ENCODE results near the gene DUOX1. TPM values are rescaled to one million over a fixed set of nuclear protein-coding genes. Genes with fewer than 3 reads are reported as not detected.

DUOX1 gene
- total RNA-seq, 4 donors from 2014 or later = 0.33 to 1.7 (median 0.61) TPM

GRCh38 chr15:45179221-45179985 lies 49.6 kb downstream of the DUOX1 start:
- intact Hi-C loops (cut with DNase I) = no loop called here
- DNase-seq (ENCODE audit: extremely low spot score) = no peak
- peaks cover 5 to 22% (median 11%) of the 10 kb centered on the region in 4 donors for H3K36me3 ChIP-seq
- no peak overlapping the region for H3K27ac ChIP-seq (replicated peaks in 1 of 4)
- H3K9me3 ChIP-seq = no peaks in the 10 kb centered on the region
- peaks cover 0 to 7% (median 3%) of the 10 kb centered on the region in 4 donors for H3K4me1 ChIP-seq
- 94% methylated on average over 12 of the region's 13 CpGs for WGBS
- no peaks in the 10 kb centered on the region for H3K27me3 ChIP-seq
- H3K4me3 ChIP-seq = no peak overlapping the region
- TF ChIP-seq, protein P1, sequence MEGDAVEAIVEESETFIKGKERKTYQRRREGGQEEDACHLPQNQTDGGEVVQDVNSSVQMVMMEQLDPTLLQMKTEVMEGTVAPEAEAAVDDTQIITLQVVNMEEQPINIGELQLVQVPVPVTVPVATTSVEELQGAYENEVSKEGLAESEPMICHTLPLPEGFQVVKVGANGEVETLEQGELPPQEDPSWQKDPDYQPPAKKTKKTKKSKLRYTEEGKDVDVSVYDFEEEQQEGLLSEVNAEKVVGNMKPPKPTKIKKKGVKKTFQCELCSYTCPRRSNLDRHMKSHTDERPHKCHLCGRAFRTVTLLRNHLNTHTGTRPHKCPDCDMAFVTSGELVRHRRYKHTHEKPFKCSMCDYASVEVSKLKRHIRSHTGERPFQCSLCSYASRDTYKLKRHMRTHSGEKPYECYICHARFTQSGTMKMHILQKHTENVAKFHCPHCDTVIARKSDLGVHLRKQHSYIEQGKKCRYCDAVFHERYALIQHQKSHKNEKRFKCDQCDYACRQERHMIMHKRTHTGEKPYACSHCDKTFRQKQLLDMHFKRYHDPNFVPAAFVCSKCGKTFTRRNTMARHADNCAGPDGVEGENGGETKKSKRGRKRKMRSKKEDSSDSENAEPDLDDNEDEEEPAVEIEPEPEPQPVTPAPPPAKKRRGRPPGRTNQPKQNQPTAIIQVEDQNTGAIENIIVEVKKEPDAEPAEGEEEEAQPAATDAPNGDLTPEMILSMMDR (IDR thresholded peaks at IDR 0.05) = peak; percentile 13 to 51 (median 18)
- TF ChIP-seq POLR2AphosphoS5 (IDR thresholded peaks at IDR 0.05) = no peak

GRCh38 chr15:45180201-45180600 lies 50.4 kb downstream of the DUOX1 start:
- Histone ChIP-seq H3K9me3 (no peaks in the 10 kb centered on the region), H3K4me1 (peaks cover 0 to 11% (median 4%) of the 10 kb centered on the region in 4 donors), H3K4me3 (no peak overlapping the region), H3K27me3 (no peaks in the 10 kb centered on the region), H3K27ac (replicated peaks in 1 of 4) (no peak overlapping the region), H3K36me3 (peaks cover 2 to 16% (median 3%) of the 10 kb centered on the region in 4 donors)
- intact Hi-C loops (cut with DNase I) = no loop called here
- WGBS = 90% methylated on average over 7 of the region's 7 CpGs
- TF ChIP-seq POLR2A (IDR thresholded peaks at IDR 0.05; ENCODE audit: low read depth) (no peak), EP300 (IDR thresholded peaks at IDR 0.05) (no peak), POLR2AphosphoS5 (IDR thresholded peaks at IDR 0.05) (no peak)
- TF ChIP-seq, protein P1 (IDR thresholded peaks at IDR 0.05) = no peak
- DNase-seq (ENCODE audit: extremely low spot score) = no peak

DNA sequence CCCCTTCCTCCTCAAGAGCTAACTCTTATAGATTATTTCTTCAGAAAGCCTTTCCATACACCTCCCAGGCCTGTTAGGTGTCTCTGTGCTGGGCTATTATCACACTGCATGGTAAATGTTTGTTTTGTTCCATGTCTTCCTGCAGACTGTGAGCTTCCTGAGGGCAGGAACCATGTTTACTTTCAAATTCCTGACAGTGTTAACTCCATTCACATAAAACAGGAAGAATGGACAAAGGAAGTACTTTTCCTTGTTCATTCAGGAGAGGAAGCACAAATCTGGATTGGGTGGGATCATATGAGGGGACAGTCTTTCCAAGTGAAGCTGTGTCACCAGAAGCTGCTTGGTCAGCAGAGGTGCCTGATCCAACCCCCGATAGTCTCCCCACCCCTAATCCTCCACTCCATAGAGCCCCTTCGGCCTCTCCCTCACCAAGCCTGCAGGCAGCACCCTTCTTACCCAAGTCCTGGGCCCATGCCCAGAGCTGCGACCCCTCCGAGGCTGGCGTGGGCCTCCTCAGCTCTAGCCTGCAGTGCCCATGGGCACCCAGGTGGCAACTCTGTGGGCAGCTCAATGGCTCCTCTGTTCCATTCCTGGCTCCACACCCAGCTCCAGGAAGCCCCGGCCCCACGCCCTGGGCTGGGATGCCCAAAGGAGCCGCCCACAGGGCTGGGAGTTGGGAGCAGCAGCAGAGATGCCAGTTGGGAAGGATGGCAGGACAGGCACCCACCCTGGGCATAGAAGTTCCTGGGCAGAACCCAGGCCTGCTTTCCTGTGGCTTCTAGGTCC lies 51.0 kb downstream of the DUOX1 start:
- TF ChIP-seq EP300 (IDR thresholded peaks at IDR 0.05) = no peak
- TF ChIP-seq, protein P1 (IDR thresholded peaks at IDR 0.05) = no peak
- TF ChIP-seq POLR2AphosphoS5 (IDR thresholded peaks at IDR 0.05) = no peak
- no peak for TF ChIP-seq POLR2A (IDR thresholded peaks at IDR 0.05; ENCODE audit: low read depth)
- Histone ChIP-seq H3K4me1 (peaks cover 0 to 18% (median 6%) of the 10 kb centered on the region in 4 donors), H3K4me3 (no peak overlapping the region), H3K9me3 (no peaks in the 10 kb centered on the region), H3K36me3 (peaks cover 0 to 10% (median 0%) of the 10 kb centered on the region in 4 donors), H3K27me3 (no peaks in the 10 kb centered on the region), H3K27ac (replicated peaks in 1 of 4) (no peak overlapping the region)
- 96% methylated on average over 3 of the region's 8 CpGs for WGBS
- no peak for DNase-seq (ENCODE audit: extremely low spot score)
- intact Hi-C loops (cut with DNase I) = no loop called here

DNA sequence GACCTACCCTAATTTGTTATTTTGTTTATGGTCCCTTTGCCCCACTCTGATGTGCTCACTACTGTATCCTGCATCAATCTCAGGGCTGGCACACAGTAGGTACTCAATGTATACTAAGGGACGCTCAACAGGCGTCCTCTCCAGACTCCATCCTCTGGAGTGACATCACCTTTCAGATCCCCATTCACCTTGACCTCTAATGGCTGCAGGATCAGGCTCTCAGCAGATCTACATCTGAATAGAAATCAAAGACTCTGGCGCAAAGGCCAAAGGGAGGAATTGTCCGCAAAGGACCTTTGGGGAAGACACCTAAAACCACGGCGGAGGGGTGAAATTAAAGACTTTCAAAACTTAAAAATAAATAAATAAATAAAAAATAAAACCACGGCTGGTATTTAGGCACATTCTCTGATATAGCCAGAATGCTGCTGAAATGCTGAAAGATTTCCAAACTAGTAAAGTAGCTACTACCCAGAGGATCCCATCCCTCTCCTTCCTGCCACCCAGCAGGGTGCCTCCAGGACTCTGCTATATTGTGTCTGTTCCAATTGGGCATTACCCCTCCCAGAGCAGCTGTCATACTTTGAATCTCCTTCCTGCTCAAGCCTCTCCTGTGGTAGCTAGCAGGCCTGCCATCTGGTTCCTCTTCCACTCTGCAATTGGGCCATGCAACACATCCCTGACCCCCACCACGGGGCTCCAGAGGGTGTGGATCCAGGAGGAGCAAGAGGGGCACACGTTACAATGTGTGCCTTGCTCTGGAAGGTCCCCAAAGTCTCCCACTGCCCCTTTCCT lies 51.9 kb downstream of the DUOX1 start:
- Histone ChIP-seq H3K4me3 (no peak overlapping the region), H3K27ac (replicated peaks in 1 of 4) (no peak overlapping the region), H3K27me3 (no peaks in the 10 kb centered on the region), H3K36me3 (peaks cover 0 to 4% (median 0%) of the 10 kb centered on the region in 4 donors), H3K4me1 (peaks cover 5 to 26% (median 15%) of the 10 kb centered on the region in 4 donors), H3K9me3 (no peaks in the 10 kb centered on the region)
- 70% methylated on average over 9 of the region's 9 CpGs for WGBS
- TF ChIP-seq POLR2A (IDR thresholded peaks at IDR 0.05; ENCODE audit: low read depth) (no peak), POLR2AphosphoS5 (IDR thresholded peaks at IDR 0.05) (no peak), EP300 (IDR thresholded peaks at IDR 0.05) (no peak)
- TF ChIP-seq, protein P1 (IDR thresholded peaks at IDR 0.05) = no peak
- no peak for DNase-seq (ENCODE audit: extremely low spot score)
- intact Hi-C loops (cut with DNase I) = no loop called here

Data from esophagus muscularis mucosa (tissue), 4 donors.